ENCODE measurements around the gene TBC1D2B. TPM values are rescaled to one million over a fixed set of nuclear protein-coding genes. Genes with fewer than 3 reads are reported as not detected.

The TBC1D2B gene
- total and polyA plus RNA-seq, 2 donors (not counting 3 experiments of a cell fraction or from before 2014, with no cell fraction given), result 30.8 to 46.1 TPM

GRCh38 chr15:78001656-78002055, 75.9 kb downstream of the TBC1D2B start:
- Histone ChIP-seq H3K9me1 (replicated peaks; ENCODE audit: control insufficient read depth, extremely low read depth, insufficient read depth, low read length) (no peaks in the 10 kb centered on the region), H3K27ac (ENCODE audit: insufficient read depth, low read depth, low read length) (no peak overlapping the region), H3K4me1 (ENCODE audit: control insufficient read depth, extremely low read depth, insufficient read depth, low read length) (no peaks in the 10 kb centered on the region), H3K27me3 (ENCODE audit: control insufficient read depth in 2 of 2, insufficient read depth in 2 of 2, low read length in 2 of 2) (no peaks in the 10 kb centered on the region), H3K4me3 (replicated peaks in 1 of 3; ENCODE audit: insufficient read depth in 1 of 3, low read depth in 1 of 3, low read length in 3 of 3) (no peak overlapping the region), H3K36me3 (ENCODE audit: control insufficient read depth in 2 of 2, extremely low read depth in 1 of 2, insufficient read depth in 2 of 2, low read length in 2 of 2) (peaks cover 4 to 27% of the 10 kb centered on the region in 2 experiments), H2AFZ (ENCODE audit: low read depth, low read length) (no peak overlapping the region), H3K9ac (replicated peaks; ENCODE audit: extremely low read depth, insufficient read depth, low read length) (no peak overlapping the region), H3K9me3 (replicated peaks; ENCODE audit: control insufficient read depth, insufficient read depth, low read length) (no peaks in the 10 kb centered on the region), H4K20me1 (replicated peaks; ENCODE audit: control insufficient read depth, extremely low read depth, insufficient read depth, low read length) (no peaks in the 10 kb centered on the region), H3K4me2 (ENCODE audit: insufficient read depth, low read length) (no peak overlapping the region), H3K79me2 (ENCODE audit: control insufficient read depth, insufficient read depth, low read length) (no peaks in the 10 kb centered on the region)
- no peak for TF ChIP-seq POLR2A (IDR thresholded peaks at IDR 0.05; ENCODE audit: low read depth, low read length)
- no peak for TF ChIP-seq EZH2 (IDR thresholded peaks at IDR 0.05; ENCODE audit: borderline replicate concordance, low read depth, low read length, severe bottlenecking)
- TF ChIP-seq GATA2 (IDR thresholded peaks at IDR 0.05; ENCODE audit: insufficient read depth, insufficient read length, low read depth, low read length), result no peak
- no peak for TF ChIP-seq POLR2AphosphoS5 (IDR thresholded peaks at IDR 0.05; ENCODE audit: insufficient read depth, low read depth, low read length)
- TF ChIP-seq MYC (IDR thresholded peaks at IDR 0.05; ENCODE audit: low read depth, low read length), result no peak
- no peak for TF ChIP-seq CTCF (IDR thresholded peaks at IDR 0.05; ENCODE audit: extremely low read depth in 1 of 2, insufficient read depth in 1 of 2, low read depth in 1 of 2, low read length in 2 of 2)
- no peak for TF ChIP-seq MAX (IDR thresholded peaks at IDR 0.05; ENCODE audit: insufficient read depth, insufficient read length)
- TF ChIP-seq JUN (IDR thresholded peaks at IDR 0.05; ENCODE audit: borderline replicate concordance, insufficient read depth, insufficient read length, low read depth), result no peak
- TF ChIP-seq FOS (IDR thresholded peaks at IDR 0.05; ENCODE audit: borderline replicate concordance, insufficient read depth, low read length), result no peak
- BruUV-seq (replicated peaks), result no TSS peak
- dilution Hi-C loops (cut with MboI; ENCODE audit: extremely low pct_ligation_motif_present, low sequenced_read_pairs) (no loop called here), intact Hi-C loops (cut with micrococcal nuclease) (loop anchor here (2.0 kb wide), 2 partner anchors 75 to 239 kb away; partner anchors contain the start of gene TBC1D2B)
- FAIRE-seq (no peak), DNase-seq (ENCODE audit: low read depth, low spot score) (no peak)
- ChIA-PET CTCF (interaction anchor here (1.3 to 6.5 kb wide), 4 partner anchors 34 to 107 kb away, joined by 4 to 273 read pairs (median 14); no protein-coding TSS in a partner anchor), POLR2A (no interaction called here)

Measured in endothelial cell of umbilical vein (primary cell).